C4-2B (cell line): ENCODE data around the gene RNF166.

ENCODE experiments used
- CTCF ChIP-seq: fragments of 450-650 bp; conservative IDR thresholded peaks from 2 replicates; pipeline ENCODE4 v1.5.1; 2017; ENCODE audit warnings: mild to moderate bottlenecking
- ZFX ChIP-seq: fragments of 450-650 bp; IDR thresholded peaks from 2 replicates; pipeline ENCODE4 v1.6.1; 2017

- TF ChIP-seq CTCF (no peak), ZFX (no peak)
Observed at GRCh38 chr16:88748364-88748763, 42.2 kb upstream of the RNF166 start.
